Mesothelial cell of epicardium (in vitro differentiated cells): Measurements from ENCODE around the gene REC8. TPM values are rescaled to one million over a fixed set of nuclear protein-coding genes. Genes with fewer than 3 reads are reported as not detected.
A peak's percentile ranks its signal among the peaks of the same experiment; 100 is the strongest.

Experiments used
- DNase-seq, 2 experiments: peaks; one replicate each; pipeline ENCODE4 v3.0.0; 2021; ENCODE audit warnings: low spot score in 2 of 2; ENCODE audit not compliant: unreplicated experiment in 2 of 2
- H3K27ac Mint-ChIP-seq: 2 replicates; pipeline ENCODE4 v1.8.0; 2021; ENCODE audit warnings: mixed read lengths
- H3K27me3 Mint-ChIP-seq: 2 replicates; pipeline ENCODE4 v1.8.0; 2021; ENCODE audit warnings: low read depth, mixed read lengths
- H3K36me3 Mint-ChIP-seq: 2 replicates; pipeline ENCODE4 v1.8.0; 2021; ENCODE audit warnings: mixed read lengths
- H3K4me1 Mint-ChIP-seq: 2 replicates; pipeline ENCODE4 v1.8.0; 2021; ENCODE audit warnings: mixed read lengths
- H3K4me3 Mint-ChIP-seq: 2 replicates; pipeline ENCODE4 v1.8.0; 2021; ENCODE audit warnings: mild to moderate bottlenecking, moderate library complexity, mixed read lengths
- H3K9me3 Mint-ChIP-seq: 2 replicates; pipeline ENCODE4 v1.8.0; 2021; ENCODE audit warnings: mixed read lengths
- CTCF ChIP-seq: fragments of 200-600 bp; sonication (generic); IDR thresholded peaks from one replicate; pipeline ENCODE4 v1.5.0; 2021; ENCODE audit warnings: antibody characterized with exemption; ENCODE audit not compliant: unreplicated experiment
- total RNA-seq: library from RNA; stranded (reverse); gene quantifications from 3 replicates; pipeline ENCODE4 v1.2.1, GENCODE V29; 2021

The REC8 gene
- total RNA-seq, 1 donor from 2014 or later, result 486 TPM

- H3K36me3 Mint-ChIP-seq, result peaks cover 61% of the 10 kb centered on the region
- no peak for TF ChIP-seq CTCF
- DNase-seq, result no peak
- H3K27me3 Mint-ChIP-seq, result no peaks in the 10 kb centered on the region
- no peak overlapping the region for H3K4me3 Mint-ChIP-seq
- peaks cover 17% of the 10 kb centered on the region for H3K9me3 Mint-ChIP-seq
- no peak overlapping the region for H3K27ac Mint-ChIP-seq
- no peaks in the 10 kb centered on the region for H3K4me1 Mint-ChIP-seq
Observed at GRCh38 chr14:24204163-24205146, 32.6 kb downstream of the REC8 start.

- Mint-ChIP-seq H3K4me1 (peaks cover 1% of the 10 kb centered on the region), H3K27ac (no peak overlapping the region), H3K9me3 (peaks cover 14% of the 10 kb centered on the region), H3K27me3 (no peaks in the 10 kb centered on the region), H3K4me3 (no peak overlapping the region), H3K36me3 (peaks cover 62% of the 10 kb centered on the region)
- DNase-seq, result no peak
- no peak for TF ChIP-seq CTCF
Observed at GRCh38 chr14:24206260-24207103, 34.6 kb downstream of the REC8 start.

GRCh38 chr14:24207104-24207551 lies 35.2 kb downstream of the REC8 start:
- Mint-ChIP-seq H3K27ac (no peak overlapping the region), H3K27me3 (no peaks in the 10 kb centered on the region), H3K4me3 (no peak overlapping the region), H3K36me3 (peaks cover 58% of the 10 kb centered on the region), H3K9me3 (peaks cover 9% of the 10 kb centered on the region), H3K4me1 (peaks cover 5% of the 10 kb centered on the region)
- no peak for TF ChIP-seq CTCF
- no peak for DNase-seq

GRCh38 chr14:24207625-24208024 lies 35.7 kb downstream of the REC8 start:
- no peaks in the 10 kb centered on the region for H3K27me3 Mint-ChIP-seq
- H3K36me3 Mint-ChIP-seq, result peaks cover 53% of the 10 kb centered on the region
- DNase-seq, result no peak
- TF ChIP-seq CTCF, result no peak
- H3K4me3 Mint-ChIP-seq, result no peak overlapping the region
- peaks cover 6% of the 10 kb centered on the region for H3K9me3 Mint-ChIP-seq
- H3K4me1 Mint-ChIP-seq, result peaks cover 7% of the 10 kb centered on the region
- no peak overlapping the region for H3K27ac Mint-ChIP-seq

GRCh38 chr14:24211311-24211710 lies 39.4 kb downstream of the REC8 start:
- Mint-ChIP-seq H3K9me3 (no peaks in the 10 kb centered on the region), H3K27me3 (no peaks in the 10 kb centered on the region), H3K27ac (peak overlapping the region; percentile 56), H3K36me3 (peaks cover 27% of the 10 kb centered on the region), H3K4me3 (peak overlapping the region; percentile 78), H3K4me1 (peaks cover 34% of the 10 kb centered on the region)
- no peak for TF ChIP-seq CTCF
- no peak for DNase-seq
